SK-N-SH (cell line): Measurements from ENCODE around the gene PPDPF. TPM values are rescaled to one million over a fixed set of nuclear protein-coding genes. Genes with fewer than 3 reads are reported as not detected.

Source experiments
- CTCF ChIA-PET: fragments of 300-600, 350-600 bp; formaldehyde crosslinking; extraction: SDS; loops from one replicate; lab custom pipeline; 2021; lab: Yijun Ruan, JAX
- POLR2A ChIA-PET: fragments of 350-600 bp; sonication (Branson Sonifier 250); formaldehyde crosslinking; extraction: SDS; loops from one replicate; lab custom pipeline; 2020; ENCODE audit warnings: antibody characterized with exemption, inconsistent platforms; lab: Yijun Ruan, JAX
- DNase-seq: peaks from one replicate; pipeline ENCODE4 v3.0.0; 2012
- H2AFZ ChIP-seq: fragments of 200-600 bp; sonication (generic); 2 replicates; pipeline ENCODE4 v1.8.1; 2016; ENCODE audit warnings: antibody characterized with exemption, mild to moderate bottlenecking, low read depth
- H3F3A ChIP-seq: fragments of 200-600 bp; sonication (generic); replicated peaks from 2 replicates; pipeline ENCODE3; 2016; ENCODE audit warnings: antibody characterized with exemption, mild to moderate bottlenecking; ENCODE audit not compliant: insufficient read depth
- H3K27ac ChIP-seq, 2 experiments: fragments of 200-500 bp in 1 of 2; fragments of 200-600 bp in 1 of 2; sonication (Bioruptor generic) in 1 of 2; sonication (generic), shearing (Covaris generic) in 1 of 2; 2 replicates each; pipeline versions ENCODE4 v1.5.1 to v1.6.1; 2014 to 2016; ENCODE audit warnings: low read depth in 2 of 2, inconsistent platforms in 1 of 2, low read length in 1 of 2, mild to moderate bottlenecking in 1 of 2, mixed read lengths in 1 of 2
- H3K27me3 ChIP-seq: fragments of 200-600 bp; sonication (generic), shearing (Covaris generic); 2 replicates; pipeline ENCODE4 v1.6.1; 2016; ENCODE audit warnings: mixed run types; ENCODE audit not compliant: insufficient read depth
- H3K36me3 ChIP-seq, 2 experiments: fragments of 200-500 bp in 1 of 2; fragments of 200-600 bp in 1 of 2; sonication (Bioruptor generic) in 1 of 2; sonication (generic) in 1 of 2; replicated peaks in 1 of 2; 2 replicates each; pipeline versions ENCODE3 to v1.5.1; 2014 to 2016; ENCODE audit warnings: low read length in 1 of 2, mild to moderate bottlenecking in 1 of 2; ENCODE audit not compliant: insufficient read depth in 2 of 2, control insufficient read depth in 1 of 2
- H3K4me1 ChIP-seq, 2 experiments: fragments of 200-500 bp in 1 of 2; fragments of 200-600 bp in 1 of 2; sonication (Bioruptor generic) in 1 of 2; sonication (generic), shearing (Covaris generic) in 1 of 2; 2 replicates each; pipeline versions ENCODE4 v1.5.1 to v1.6.1; 2014 to 2016; ENCODE audit warnings: low read depth in 1 of 2, low read length in 1 of 2, mixed run types in 1 of 2; ENCODE audit not compliant: insufficient read depth in 2 of 2, control insufficient read depth in 1 of 2
- H3K4me2 ChIP-seq: fragments of 200-600 bp; sonication (generic), shearing (Covaris generic); 2 replicates; pipeline ENCODE4 v1.6.1; 2017; ENCODE audit warnings: mixed run types
- H3K4me3 ChIP-seq, 2 experiments: fragments of 200-500 bp in 1 of 2; fragments of 200-600 bp in 1 of 2; sonication (Bioruptor generic) in 1 of 2; sonication (generic), shearing (Covaris generic) in 1 of 2; 2 replicates each; pipeline versions ENCODE4 v1.5.1 to v1.8.1; 2014 to 2016; ENCODE audit warnings: low read depth in 2 of 2, inconsistent platforms in 1 of 2, low read length in 1 of 2, mild to moderate bottlenecking in 1 of 2, mixed read lengths in 1 of 2, moderate library complexity in 1 of 2
- H3K79me2 ChIP-seq: fragments of 200-600 bp; sonication (generic); 2 replicates; pipeline ENCODE4 v1.8.1; 2017; ENCODE audit warnings: mild to moderate bottlenecking; ENCODE audit not compliant: insufficient read depth
- H3K9ac ChIP-seq: fragments of 200-600 bp; sonication (generic); 2 replicates; pipeline ENCODE4 v1.6.1; 2017; ENCODE audit warnings: mixed run types
- H3K9me2 ChIP-seq: fragments of 200-600 bp; sonication (generic); 2 replicates; pipeline ENCODE4 v1.6.1; 2017; ENCODE audit warnings: mixed run types
- H3K9me3 ChIP-seq: fragments of 200-600 bp; sonication (generic); 2 replicates; pipeline ENCODE4 v1.6.1; 2017; ENCODE audit warnings: mixed run types, mild to moderate bottlenecking, moderate library complexity
- H4K20me1 ChIP-seq: fragments of 200-600 bp; sonication (generic); 2 replicates; pipeline ENCODE4 v1.6.1; 2017; ENCODE audit warnings: mild to moderate bottlenecking, mixed run types; ENCODE audit not compliant: insufficient read depth
- FOSL2 ChIP-seq: IDR thresholded peaks from 2 replicates; pipeline ENCODE4 v1.4.0; 2012; ENCODE audit warnings: low read depth, mild to moderate bottlenecking, moderate library complexity, borderline replicate concordance
- FOXJ3 ChIP-seq: sonication (generic); formaldehyde crosslinking; IDR thresholded peaks from 2 replicates; pipeline ENCODE4 v1.5.1; 2020; ENCODE audit warnings: mild to moderate bottlenecking, missing genetic modification reagents
- FOXM1 ChIP-seq: IDR thresholded peaks from 2 replicates; pipeline ENCODE4 v1.4.0; 2012; ENCODE audit warnings: low read depth, mild to moderate bottlenecking
- GATA2 ChIP-seq: sonication (generic); formaldehyde crosslinking; IDR thresholded peaks from 2 replicates; pipeline ENCODE4 v1.5.0; 2020; ENCODE audit warnings: mild to moderate bottlenecking, missing genetic modification reagents
- JUND ChIP-seq: IDR thresholded peaks from 2 replicates; pipeline ENCODE4 v1.4.0; 2012
- MAX ChIP-seq: IDR thresholded peaks from 2 replicates; pipeline ENCODE4 v1.4.0; 2012; ENCODE audit warnings: low read depth
- NFIC ChIP-seq: IDR thresholded peaks from 2 replicates; pipeline ENCODE4 v1.4.0; 2012; ENCODE audit warnings: borderline replicate concordance
- RAD21 ChIP-seq: IDR thresholded peaks from 2 replicates; pipeline ENCODE4 v1.6.1; 2012; ENCODE audit warnings: mild to moderate bottlenecking, low read length
- REST ChIP-seq: IDR thresholded peaks from 2 replicates; pipeline ENCODE4 v1.6.1; 2012; ENCODE audit warnings: mild to moderate bottlenecking, low read depth, low read length, moderate library complexity
- RXRA ChIP-seq: IDR thresholded peaks from 2 replicates; pipeline ENCODE4 v1.4.0; 2012; ENCODE audit warnings: low read depth, mild to moderate bottlenecking, borderline replicate concordance
- ZBTB33 ChIP-seq: IDR thresholded peaks from 2 replicates; pipeline ENCODE4 v1.4.0; 2012; ENCODE audit warnings: low read depth, borderline replicate concordance
- WGBS: methylation state at CpG from one replicate; pipeline ENCODE4 v1.1.6; 2017; ENCODE audit warnings: low lambda C conversion rate; 5-methylcytosine and 5-hydroxymethylcytosine counted together
- polyA plus RNA-seq, 3 experiments: library from polyadenylated mRNA; depleted of rRNA; stranded (reverse); fragments of >200 nt; gene quantifications; 2 replicates each; pipeline ENCODE4 v1.2.3, GENCODE V29; 2012

PPDPF gene
- polyA plus RNA-seq, 1 of the 3 experiments (the other 2 are of a cell fraction) = 71.4 TPM

- no peak overlapping the region for H3K4me2 ChIP-seq
- no peak overlapping the region for H3K27ac ChIP-seq
- H3K9me2 ChIP-seq = no peaks in the 10 kb centered on the region
- no peak overlapping the region for H3K4me3 ChIP-seq
- no peaks in the 10 kb centered on the region for H3K79me2 ChIP-seq
- no peaks in the 10 kb centered on the region for H3K4me1 ChIP-seq
- no peak for DNase-seq
- WGBS = 88% methylated on average over 22 of the region's 36 CpGs
- no peaks in the 10 kb centered on the region for H4K20me1 ChIP-seq
- ChIA-PET POLR2A (no interaction called here), CTCF (interaction anchor here (1.1 to 2.5 kb wide), 3 partner anchors 24 to 213 kb away, joined by 3 to 10 read pairs (median 5); partner anchors contain the start of genes PPDPF and PTK6)
- no peak overlapping the region for H2AFZ ChIP-seq
- H3K9ac ChIP-seq = no peak overlapping the region
- H3K36me3 ChIP-seq = peaks cover 0 to 31% of the 10 kb centered on the region in 2 experiments
- no peaks in the 10 kb centered on the region for H3K9me3 ChIP-seq
- H3F3A ChIP-seq = no peaks in the 10 kb centered on the region
- TF ChIP-seq RAD21 = no peak
- TF ChIP-seq FOXM1 = no peak
- TF ChIP-seq FOSL2 = no peak
- no peak for TF ChIP-seq GATA2 (CRISPR knock-in tag)
- TF ChIP-seq RXRA = no peak
- no peak for TF ChIP-seq REST
- TF ChIP-seq JUND = no peak
- no peak for TF ChIP-seq NFIC
- no peak for TF ChIP-seq FOXJ3 (CRISPR knock-in tag)
- TF ChIP-seq MAX = no peak
- no peak for TF ChIP-seq ZBTB33
- H3K27me3 ChIP-seq = no peaks in the 10 kb centered on the region
Measured at GRCh38 chr20:63561624-63562396, 41.2 kb downstream of the PPDPF start.
